HG03439 (cell line): Measurements from ENCODE around the gene GPX4.
"Not testable (repeated sequence)": the region's sequence is repeated elsewhere in the genome, so short reads cannot be mapped to it uniquely, and the experiment has no call there.

Experiments
- ATAC-seq: cut with Tn5 transposase; IDR thresholded peaks from one replicate; pipeline ENCODE4 v1.9.1; 2021; ENCODE audit warnings: mild to moderate bottlenecking, moderate library complexity; ENCODE audit not compliant: unreplicated experiment

The GPX4 gene

GRCh38 chr19:1113030-1113985 is 9.5 kb downstream of the GPX4 start:
- ATAC-seq, result no peak

GRCh38 chr19:1113986-1114483 is 10.2 kb downstream of the GPX4 start:
- ATAC-seq, result no peak

- ATAC-seq, result not testable (repeated sequence)
Measured at GRCh38 chr19:1114728-1115127, 10.9 kb downstream of the GPX4 start.

- no peak for ATAC-seq
Measured at GRCh38 chr19:1115646-1116420, 12.0 kb downstream of the GPX4 start.

- no peak for ATAC-seq
Measured at GRCh38 chr19:1116726-1117581, 13.2 kb downstream of the GPX4 start.

GRCh38 chr19:1117654-1118053 is 13.9 kb downstream of the GPX4 start:
- no peak for ATAC-seq

DNA sequence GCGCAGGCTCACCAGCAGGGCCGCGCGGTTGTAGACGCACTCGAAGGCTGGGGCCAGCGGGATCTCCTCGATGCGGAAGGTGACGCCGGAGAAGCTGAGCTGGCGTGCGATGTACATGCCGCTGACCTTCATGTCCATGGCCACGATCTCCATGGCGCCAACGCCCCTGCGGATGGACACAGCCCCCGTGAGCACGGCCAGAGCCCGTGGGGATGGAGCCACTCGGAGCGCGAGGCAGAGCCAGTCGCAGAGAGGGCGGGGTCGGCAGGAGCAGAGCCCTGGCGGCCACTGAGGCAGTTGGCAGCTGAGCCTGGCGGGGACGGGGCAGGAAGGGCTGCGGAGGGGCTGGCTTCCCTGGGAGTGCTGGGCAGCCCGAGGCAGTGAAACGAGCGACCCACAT is 15.2 kb downstream of the GPX4 start:
- no peak for ATAC-seq

DNA sequence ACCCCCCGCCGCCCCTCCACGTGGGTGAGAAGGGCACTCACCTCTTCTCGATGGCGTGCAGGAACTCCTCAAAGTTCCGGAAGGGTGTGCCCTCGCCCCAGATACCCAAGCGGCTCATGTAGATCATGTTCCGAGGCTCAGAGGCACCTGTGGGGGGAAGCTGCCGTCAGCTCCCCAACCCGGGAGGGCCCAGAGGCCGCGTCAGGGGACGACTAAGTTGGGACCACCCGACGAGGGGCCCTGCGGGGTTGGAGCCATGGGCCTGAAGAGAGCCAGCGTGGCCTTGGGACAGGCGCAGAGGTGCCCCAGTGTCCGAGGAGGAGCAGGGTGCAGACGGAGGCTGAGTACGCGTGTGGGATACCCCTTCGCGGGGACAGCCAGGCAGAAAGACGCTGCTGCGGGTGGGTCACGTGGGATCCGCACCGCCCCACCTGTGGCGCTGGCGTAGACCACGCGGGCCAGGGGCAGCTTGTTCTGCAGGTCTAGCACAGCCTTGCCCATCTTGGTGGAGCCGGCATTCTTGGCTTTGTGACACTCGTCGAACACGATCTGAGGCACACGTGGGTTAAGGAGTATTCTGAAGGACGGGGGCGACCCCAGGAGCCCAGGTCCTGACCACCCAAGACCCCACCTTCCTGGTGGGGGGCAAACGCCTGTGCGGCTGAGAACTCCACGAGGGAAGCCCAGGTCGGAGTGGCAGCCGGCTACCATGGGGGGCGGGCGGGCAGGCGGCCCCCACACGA is 15.9 kb downstream of the GPX4 start:
- ATAC-seq, result no peak

- no peak for ATAC-seq
Measured at GRCh38 chr19:1121395-1121794, 17.6 kb downstream of the GPX4 start.

- no peak for ATAC-seq
Measured at GRCh38 chr19:1122021-1122971, 18.5 kb downstream of the GPX4 start.

DNA sequence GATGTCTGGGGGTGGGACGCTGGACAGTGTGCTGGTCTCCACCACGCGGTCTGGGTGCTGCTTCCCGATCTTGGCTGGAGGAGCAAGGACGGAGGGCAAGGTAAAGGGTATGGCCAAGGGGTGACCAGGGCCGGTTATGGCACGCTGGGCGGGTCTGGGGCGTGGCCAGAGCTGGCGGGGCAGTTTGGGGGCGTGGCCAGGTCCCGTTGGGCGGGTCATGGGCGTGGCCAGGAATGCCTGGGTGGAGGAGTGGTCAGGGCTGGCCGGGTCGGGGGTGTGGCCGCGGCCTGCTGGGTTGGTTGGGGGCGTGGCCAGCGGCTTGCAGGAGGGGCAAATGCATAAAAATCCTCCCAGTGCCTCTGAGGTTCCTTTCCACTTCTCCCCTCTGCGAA is 19.2 kb downstream of the GPX4 start:
- ATAC-seq, result no peak

GRCh38 chr19:1123381-1123780 is 19.6 kb downstream of the GPX4 start:
- no peak for ATAC-seq

GRCh38 chr19:1123885-1124677 is 20.3 kb downstream of the GPX4 start:
- ATAC-seq, result no peak

DNA sequence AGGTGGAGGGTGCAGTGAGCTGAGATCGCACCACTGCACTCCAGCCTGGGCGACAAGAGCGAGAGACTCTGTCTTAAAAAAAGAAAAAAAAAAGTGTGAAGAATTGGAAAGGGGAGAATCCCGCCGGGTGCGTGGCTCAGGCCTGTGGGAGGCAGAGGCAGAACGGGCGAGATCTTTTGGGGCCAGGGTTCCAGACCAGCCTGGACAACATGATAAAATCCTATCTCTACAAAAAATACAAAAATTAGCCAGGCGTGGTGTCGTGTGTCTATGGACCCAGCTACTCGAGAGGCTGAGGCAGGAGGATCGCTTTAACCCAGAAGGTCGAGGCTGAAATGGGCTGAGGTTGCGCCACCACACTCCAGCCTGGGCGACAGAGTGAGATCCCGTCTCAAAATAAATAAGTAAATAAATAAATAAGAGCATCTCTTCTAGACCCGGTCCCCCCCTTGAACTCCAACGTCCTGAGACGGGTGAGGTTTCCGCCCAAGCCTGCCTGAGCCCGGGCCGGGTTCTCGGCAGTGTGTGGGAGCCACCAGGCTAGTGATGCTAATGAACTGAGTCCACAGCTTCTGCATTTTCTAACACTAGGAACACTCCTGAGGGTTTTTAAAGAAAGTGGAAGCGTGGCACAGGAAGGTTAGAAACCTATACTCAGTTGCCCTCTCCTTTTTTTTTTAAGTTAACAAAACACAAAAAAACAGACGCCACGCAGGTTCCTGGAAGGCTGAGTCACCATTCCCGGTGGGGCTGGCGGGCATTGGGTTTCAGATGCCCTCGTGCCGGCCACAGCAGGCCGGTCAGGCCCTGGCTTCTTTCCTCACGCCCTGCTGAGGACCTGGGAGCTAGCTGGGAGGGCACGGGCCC is 22.0 kb downstream of the GPX4 start:
- no peak for ATAC-seq

DNA sequence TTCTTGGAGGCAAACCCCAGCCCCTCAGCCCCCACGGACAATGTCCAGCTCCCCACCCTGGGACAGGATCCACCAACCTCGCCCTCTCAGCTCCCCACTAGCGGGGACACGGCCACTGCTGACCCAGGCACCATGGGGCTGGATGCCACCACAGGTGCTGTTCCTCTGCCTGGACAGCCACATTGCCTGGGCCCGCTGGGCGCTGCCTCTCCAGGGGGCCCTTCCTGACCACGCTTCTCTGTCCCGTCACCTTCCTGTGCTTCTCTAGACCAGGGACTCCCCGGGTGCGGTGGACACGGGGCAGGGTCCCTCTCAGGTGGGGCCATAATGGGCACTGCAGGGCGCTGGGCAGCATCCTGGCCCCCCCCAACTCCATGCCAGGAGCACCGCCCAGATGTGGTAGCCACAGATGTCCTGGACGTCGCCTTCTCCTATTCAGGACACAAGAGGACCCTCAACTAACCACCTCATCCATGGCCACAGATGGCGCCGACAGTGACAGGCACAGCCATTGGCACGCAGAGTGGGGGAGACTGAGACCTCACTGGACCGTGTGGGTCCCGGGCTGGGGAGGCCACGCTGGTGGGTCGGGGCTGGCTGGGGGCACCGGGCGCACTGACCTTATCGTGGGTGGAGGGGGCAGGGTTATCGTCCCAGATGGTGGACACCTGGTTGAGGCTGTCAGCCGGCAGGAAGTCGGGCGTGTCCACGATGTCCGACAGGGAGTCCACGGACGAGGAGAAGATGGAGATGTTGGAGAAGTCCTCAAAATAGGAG is 23.4 kb downstream of the GPX4 start:
- ATAC-seq, result no peak

DNA sequence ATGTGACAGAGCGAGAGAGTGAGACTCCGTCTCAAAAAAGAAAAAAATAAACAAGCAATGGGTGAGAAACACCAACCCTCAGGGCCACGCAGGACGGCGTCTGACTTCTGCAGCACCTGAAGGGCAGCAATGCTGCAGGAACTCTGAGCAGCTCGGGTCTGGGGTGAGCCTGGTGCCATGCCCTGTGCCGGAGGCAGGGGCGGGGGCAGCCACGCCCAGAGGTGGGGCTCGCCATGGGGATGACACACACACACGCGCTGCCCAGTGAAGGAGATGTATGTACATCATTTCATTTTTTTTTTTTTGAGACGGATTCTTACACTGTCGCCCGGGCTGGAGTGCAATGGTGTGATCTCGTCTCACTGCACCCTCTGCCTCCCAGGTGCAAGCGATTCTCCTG is 24.3 kb downstream of the GPX4 start:
- no peak for ATAC-seq

DNA sequence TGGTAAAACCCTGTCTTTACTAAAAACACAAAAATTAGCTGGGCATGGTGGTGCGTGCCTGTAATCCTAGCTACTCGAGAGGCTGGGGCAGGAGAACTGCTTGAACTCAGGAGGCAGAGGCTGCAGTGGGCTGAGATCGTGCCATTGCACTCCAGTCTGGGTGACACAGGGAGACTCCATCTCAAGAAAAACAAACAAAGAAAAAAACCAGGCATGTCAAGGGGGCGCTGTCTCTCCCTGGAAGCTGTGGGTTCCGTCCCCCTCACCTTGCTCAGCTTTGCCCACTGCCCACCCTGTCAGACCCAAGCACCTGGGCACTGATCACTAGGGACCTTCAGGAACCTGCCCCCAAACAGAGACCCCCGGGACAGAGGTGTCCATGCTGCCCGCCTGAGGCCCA is 25.3 kb downstream of the GPX4 start:
- ATAC-seq, result not testable (repeated sequence)
